ENCODE data around the gene SCARB2.

The SCARB2 gene

GRCh38 chr4:76144546-76144945 is 69.1 kb downstream of the SCARB2 start:
- FAIRE-seq = peak; percentile 76

- FAIRE-seq = no peak
These were observed 72.4 kb downstream of the SCARB2 start for GRCh38 chr4:76141241-76141640.

GRCh38 chr4:76127754-76128153 is 85.9 kb downstream of the SCARB2 start:
- no peak for FAIRE-seq

GRCh38 chr4:76125816-76126215 is 87.8 kb downstream of the SCARB2 start:
- FAIRE-seq = no peak

- FAIRE-seq = no peak
These were observed 93.4 kb downstream of the SCARB2 start for GRCh38 chr4:76120199-76120598.

GRCh38 chr4:76117536-76117935 is 96.1 kb downstream of the SCARB2 start:
- FAIRE-seq = no peak

- no peak for FAIRE-seq
These were observed 96.8 kb downstream of the SCARB2 start for GRCh38 chr4:76116821-76117220.

All from A204.1 (cell line).